Activated CD4-positive, CD25-positive, alpha-beta regulatory T cell treated with anti-CD3 and anti-CD28 coated beads, Interleukin-2, amount 50 U/mL, for 16 hours (primary cell): Measurements from ENCODE around the gene LRWD1.
A peak's percentile ranks its signal among the peaks of the same experiment; 100 is the strongest.
"Not testable (repeated sequence)": the region's sequence is repeated elsewhere in the genome, so short reads cannot be mapped to it uniquely, and the experiment has no call there.

ENCODE experiments used
- DNase-seq: peaks from one replicate; pipeline ENCODE4 v3.0.0-alpha.2; 2020; ENCODE audit warnings: low read depth, low spot score

LRWD1 gene

DNA sequence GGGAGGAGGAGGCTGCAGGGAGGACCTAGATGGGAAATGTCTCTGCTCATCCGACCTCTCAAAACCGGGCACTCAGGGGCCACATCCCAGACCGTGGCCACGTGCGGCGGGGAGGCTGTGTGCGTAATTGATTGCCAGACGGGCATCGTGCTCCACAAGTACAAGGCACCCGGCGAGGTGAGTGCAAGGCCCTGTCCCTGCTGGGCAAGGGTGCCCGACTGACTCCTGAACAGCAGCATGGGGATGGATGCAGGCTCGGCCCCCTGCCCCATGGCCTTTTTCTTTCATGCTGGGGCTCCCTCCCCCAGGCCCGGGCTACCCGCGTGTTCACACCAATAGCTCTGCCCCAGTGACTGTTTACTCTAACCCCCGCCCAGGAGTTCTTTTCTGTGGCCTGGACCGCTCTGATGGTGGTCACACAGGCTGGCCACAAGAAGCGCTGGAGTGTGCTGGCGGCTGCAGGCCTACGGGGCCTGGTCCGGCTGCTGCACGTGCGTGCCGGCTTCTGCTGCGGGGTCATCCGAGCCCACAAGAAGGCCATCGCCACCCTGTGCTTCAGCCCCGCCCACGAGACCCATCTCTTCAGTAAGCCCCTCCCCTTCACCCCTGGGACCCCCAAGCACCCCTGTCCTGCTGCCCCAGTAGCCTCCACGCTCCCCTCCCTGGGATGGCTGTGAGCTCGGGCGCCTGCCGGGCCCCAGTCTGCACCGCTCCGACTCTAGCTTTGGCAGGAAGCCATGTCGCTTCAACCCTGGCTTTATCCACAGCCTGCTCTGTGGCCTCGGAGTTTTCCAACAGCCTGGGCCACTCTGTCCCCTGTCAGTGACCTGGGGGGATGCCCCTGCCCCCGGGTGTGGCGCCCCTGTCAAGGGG lies 3.9 kb downstream of the LRWD1 start:
- no peak for DNase-seq

DNA sequence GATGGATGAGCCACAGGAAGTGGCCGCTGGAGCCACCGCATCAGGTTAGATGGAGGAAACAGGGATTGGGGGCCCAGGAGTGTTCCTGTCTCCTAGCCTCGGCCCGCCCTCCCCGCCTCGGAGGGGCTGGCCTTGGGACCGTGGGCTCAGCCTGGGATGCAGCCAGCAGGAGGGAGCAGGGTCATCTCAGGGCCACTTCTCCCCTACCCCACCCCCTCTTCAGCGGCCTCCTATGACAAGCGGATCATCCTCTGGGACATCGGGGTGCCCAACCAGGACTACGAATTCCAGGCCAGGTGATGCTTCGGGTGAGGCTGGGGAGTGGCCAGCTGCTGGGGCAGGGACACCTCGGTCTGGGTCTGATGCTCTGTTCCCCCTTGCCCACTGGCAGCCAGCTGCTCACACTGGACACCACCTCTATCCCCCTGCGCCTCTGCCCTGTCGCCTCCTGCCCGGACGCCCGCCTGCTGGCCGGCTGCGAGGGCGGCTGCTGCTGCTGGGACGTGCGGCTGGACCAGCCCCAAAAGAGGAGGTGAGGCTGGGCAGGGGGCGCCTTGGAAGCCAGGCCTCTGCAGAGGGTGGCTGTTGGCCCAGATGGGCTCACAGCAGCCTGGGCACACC lies 4.7 kb downstream of the LRWD1 start:
- DNase-seq: no peak

DNA sequence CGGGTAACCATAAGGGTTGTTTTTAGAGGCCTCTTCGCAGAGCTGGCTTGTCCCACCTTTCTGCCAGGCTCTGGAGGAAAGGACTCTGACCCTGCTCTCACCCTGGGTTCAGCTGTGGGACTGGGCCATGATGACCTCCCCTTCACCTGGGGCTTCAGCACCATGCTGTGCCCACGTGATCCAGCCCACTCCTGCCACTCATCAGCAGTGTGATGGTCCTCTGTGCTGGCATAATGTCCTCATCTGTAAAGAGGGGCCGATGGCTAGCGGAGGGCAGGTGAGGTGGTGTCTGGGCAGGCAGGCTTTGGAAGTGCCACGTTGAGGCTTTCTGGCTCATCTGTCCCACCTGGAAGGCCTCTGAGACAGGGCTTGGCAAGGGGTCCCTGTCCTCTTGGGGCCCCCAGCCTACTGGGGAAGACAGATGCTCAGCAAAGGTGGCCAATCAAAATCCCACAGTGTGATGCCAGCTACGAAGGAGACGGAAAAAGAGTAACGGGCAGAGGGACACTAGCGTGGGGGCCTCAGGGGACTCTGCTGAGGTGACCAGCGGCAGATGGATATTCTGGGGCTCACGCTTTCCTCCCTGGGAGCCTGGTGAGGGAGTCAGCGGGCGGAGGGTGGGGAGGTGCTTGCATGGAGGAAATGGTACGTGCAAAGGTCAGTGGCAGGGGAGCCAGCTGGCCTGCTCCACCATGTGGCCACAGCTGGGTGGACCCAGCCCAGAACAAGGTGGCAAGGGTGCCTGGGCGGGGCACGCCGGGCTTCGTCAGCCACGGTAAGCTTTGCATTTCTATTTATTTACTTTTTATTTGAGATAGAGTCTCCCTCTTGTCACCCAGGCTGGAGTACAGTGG lies 5.4 kb downstream of the LRWD1 start:
- no peak for DNase-seq

DNA sequence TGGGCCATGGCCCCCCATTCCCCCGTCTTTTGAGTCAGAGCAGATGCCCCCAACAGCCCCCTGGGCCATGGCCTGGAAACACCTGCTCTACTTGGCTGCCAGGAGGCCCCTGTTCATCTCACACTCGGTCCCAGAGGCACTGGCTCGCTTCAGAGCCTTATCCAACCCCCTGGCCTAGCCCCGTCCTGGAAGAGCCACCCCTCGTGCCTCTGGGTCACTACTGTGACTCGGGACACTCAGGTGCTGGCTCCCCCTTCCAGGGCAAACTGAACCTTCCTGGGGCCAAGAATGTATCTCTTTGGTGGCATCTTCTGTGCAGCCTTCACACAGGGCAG lies 7.0 kb downstream of the LRWD1 start:
- DNase-seq: no peak

DNA sequence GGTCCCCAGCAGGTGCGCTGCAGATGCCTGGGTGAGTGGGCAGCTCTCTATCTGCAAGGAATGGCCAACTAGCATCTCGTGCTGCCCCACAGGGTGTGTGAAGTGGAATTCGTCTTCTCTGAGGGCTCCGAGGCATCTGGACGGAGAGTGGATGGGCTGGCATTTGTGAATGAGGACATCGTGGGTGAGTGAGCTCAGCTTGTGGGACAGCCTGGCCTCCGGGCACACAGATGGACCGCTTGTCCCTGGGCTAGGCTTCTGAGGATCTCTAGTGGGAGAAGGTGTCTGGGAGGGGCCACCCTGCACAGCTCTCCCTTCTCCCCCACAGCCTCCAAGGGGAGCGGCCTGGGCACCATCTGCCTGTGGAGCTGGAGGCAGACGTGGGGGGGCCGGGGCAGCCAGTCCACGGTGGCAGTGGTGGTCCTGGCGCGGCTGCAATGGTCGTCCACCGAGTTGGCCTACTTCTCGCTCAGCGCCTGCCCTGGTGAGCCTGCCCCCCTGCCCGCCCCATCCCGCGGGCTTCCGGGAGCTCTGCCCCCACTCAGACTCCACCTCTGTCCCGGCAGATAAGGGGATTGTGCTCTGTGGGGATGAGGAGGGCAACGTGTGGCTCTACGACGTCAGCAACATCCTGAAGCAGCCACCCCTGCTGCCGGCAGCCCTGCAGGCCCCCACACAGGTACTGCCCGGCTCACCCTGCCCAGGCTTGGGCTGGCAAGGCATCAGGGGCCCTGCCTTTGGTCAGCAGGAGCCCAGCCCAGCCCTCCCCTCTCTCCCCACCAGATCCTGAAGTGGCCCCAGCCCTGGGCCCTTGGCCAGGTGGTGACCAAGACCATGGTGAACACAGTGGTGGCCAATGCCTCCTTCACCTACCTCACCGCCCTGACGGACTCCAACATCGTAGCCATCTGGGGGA lies 7.6 kb downstream of the LRWD1 start:
- DNase-seq: no peak

DNA sequence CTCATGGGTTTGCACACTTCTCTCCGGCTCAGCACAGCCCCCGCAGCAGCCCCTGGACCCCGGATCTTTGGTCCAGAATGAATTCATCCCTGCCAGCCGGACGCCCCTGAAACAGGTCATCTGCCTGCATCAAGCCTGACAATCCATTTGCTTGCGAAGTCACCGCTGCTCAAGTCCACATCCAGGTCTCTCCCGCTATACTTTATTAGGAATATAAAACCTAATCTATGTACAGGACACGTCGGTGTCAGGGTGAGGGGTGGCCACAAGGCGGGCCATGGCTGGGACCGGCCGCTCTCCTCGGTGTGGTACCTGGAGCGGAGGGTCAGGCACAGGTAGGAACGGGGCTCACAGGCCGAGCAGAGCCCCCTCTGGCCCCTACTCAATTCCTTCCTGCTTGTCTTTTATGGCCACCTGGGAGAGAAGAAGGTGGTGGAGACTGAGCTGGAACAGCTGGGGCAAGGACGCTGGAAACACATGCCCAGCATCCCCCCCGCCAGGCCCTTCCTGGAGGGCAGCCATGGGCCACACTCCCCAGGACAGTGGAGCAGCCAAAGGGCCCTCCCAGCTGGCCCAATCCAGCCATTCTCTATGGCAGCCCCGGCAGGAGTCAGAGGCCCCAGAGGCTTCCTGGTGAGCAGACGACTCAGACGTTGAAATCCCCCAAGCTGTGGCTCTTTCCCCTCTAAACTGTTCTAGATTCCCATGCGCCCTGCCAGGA lies 8.6 kb downstream of the LRWD1 start:
- DNase-seq: no peak

DNA sequence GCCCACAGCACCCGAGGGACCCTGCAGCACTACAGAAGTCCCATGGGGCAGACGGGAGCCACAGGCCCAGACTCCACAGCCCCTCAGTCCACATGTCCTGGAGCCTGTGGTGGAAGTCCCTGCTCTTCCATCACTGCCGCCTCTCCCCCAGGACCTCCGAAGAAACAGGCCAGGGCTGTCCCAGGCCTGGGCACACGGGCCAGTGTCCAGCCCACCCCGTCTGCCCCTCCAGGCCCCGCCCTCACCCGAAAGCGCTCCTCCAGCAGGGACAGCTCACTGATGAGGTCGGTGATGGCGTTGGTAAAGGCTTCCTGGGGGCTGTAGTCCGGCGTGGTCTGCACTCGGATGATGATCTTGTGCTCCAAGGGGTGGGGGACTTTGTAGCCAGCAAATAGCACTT lies 9.3 kb downstream of the LRWD1 start:
- DNase-seq: not testable (repeated sequence)

DNA sequence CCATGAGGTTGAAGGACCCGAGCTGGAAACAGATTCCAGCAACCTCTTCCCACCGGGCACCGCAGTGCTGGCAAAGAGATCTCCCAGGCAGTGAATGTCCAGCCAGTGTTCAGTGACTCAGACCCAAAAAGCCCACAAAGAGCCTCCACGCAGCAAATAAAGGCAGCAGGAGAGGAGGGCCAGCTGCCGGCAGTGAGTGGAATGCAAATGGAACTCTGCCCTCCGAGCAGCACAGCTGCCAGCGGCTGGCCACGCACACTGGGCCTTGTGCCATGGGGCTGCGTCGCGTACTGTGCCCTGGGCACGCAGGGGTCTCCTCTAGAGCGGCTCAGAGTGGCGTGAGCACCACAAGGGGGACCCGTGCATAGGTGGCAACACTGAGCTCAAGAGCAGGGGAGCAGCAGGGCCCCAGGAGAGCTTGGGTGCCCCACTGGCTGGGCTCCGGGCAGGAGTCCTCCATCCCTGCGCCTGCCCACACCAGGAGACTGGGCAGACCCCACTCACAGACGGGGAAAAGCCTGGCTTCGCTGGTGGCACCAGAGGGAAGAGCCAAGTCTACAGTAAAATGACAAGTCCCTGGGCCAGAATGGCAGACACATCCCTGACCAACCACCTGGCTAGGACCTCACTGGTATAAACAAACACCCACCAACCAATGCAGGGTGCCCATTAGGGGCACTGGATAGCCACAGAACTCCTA lies 10.1 kb downstream of the LRWD1 start:
- not testable (repeated sequence) for DNase-seq

DNA sequence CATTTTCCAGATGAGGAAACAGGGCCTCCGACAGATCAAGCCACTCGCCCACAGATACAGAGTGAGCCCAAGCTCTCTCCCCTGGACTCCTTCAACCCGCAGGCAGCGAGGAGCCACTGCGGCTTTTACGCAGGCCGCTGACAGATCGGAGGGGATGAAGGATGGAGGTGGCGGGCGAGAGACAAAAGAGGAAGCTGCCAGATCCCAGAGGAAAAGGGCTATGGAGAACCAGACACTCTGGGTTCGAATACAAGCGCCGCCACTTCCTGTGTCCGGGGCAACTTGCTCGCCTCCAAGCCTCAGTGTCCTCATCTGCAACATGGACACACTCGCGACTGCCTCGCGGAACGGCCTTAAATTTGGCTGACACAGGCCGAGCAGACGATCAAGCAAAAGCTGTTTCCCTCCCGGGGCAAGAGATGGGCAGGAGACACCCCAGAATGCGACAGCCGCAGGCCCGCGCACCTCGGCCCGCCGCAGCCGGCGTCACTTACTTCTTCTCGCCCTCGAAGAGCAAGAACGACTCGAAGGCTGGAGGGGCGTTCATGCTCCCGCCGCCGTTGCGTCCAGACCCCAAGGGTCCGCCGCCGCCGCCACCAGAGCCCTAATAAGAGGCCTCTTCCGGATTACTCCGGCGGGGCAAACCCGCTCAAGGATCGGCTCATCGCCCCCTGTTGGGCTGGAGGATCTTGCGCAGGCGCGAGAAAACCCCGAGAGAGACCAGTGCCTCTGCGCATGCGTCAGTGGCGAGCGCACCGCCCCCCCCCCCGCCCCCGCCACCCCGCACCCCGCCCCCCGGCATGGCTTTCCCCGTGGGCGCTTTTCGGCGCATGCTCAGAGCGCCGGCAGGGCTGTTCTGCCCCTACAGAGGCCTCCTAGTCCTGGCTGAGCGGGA lies 13.8 kb downstream of the LRWD1 start, which contains the start of gene POLR2J:
Gene POLR2J (minus strand): TSS at position 609 of the 895 bp plus-strand sequence. CDS start 62 bp downstream, at position 547.
- peak; percentile 86 for DNase-seq

DNA sequence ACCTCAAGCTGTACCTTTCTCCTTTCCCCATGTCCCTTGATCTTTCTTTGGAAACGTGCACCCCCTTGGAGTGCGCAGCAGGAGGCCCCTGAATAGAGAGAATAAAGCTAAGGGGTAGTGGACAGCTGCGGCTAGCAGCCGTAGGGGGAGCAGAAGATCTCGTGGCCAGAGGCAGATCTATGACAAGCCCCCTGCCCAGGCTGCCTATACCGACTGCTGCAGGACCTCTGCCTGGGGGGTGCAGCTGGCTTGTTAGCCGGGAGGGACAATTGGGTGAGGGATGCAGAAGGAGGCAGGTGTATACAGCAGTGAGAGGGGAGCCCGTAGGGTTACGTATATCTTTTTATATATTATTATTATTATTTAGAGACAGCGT lies 14.4 kb downstream of the LRWD1 start:
- DNase-seq: not testable (repeated sequence)

DNA sequence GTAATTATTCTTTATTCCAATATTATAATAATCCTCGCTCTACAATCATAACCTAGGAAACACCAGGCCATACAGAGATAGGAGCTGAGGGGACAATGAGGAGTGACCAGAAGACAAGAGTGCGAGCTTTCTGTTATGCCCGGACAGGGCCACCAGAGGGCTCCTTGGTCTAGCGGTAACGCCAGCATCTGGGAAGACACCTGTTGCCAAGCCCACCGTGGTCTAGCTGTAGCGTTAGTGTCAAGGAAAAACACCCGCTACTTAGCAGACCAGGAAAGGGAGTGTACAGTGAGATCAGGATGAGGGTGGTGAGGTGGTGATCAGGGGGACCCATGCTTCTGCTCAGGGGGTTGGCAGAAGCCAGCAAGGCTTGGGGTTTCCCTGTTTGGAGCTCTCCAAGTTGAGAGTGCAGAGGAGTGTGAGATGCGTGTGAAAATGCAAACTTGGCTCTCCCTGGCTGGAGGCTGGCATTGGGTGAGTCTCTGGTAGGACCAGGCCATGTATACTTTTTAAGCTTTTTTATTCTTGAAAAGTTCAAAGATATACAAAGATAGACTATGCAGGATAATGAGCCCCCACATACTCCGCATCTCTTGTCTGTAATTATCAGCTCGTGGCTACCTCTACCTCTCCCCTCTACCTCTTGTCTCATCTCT lies 15.3 kb downstream of the LRWD1 start:
- DNase-seq: not testable (repeated sequence)

DNA sequence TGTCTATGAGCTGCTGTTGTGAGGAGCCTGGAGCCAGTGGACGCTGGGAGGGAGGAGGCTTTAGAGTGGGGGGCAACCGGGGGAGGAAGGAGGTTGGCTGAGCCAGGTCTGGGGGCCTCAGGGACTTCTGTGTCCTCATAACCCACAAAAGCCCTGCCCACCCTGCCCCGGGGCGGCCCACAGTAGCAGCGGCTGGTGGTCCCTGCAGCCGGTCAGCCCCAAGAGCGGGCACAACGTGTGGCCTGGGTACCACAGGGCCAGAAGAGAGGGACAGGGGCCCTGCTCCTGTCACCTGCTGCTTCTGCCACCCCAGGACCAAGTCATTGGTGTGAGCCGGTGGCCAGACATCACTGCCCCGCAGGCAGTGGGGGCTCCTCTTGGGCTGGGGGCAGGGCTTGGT lies 17.2 kb downstream of the LRWD1 start:
- DNase-seq: not testable (repeated sequence)

DNA sequence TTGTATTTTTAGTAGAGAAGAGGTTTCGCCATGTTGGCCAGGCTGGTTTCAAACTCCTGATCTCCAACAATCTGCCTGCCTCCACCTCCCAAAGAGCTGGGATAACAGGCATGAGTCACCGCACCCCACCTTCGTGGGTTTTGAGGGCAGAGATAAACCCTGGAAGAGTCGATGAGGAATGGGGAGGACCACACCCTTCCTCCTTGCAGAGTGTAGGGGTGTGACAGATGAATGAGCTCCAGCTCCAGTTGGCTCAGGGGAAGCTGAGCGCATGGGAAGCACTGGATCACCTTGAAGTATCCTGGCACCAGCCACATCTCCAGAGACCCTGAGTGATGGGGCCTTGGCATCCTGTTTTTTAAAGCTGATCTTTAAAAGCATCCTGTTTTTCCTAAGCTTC lies 19.5 kb downstream of the LRWD1 start:
- not testable (repeated sequence) for DNase-seq

DNA sequence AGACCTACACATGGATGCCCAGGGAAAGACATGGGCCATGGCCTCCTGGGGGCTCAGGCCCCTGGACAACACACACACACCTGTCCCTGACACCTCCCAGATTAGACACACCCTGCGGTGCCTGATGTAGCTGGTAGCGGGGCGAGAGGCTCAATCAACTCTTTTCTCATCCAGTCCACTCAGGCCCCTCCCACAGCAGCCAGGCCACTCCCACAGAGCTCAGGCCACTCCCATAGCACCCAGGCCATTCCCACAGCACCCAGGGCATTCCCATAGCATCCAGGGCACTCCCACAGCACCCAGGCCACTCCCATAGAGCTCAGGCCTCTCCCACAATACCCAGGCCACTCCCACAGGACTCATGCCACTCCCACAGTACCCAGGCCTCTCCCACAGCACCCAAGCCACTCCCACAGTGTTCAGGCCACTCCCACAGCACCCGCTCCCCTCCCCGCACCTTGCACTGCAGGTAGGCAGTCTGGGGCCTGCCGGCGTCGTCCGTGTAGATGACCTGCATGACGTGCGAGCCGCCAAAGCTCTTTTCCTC lies 25.8 kb downstream of the LRWD1 start:
- DNase-seq: not testable (repeated sequence)

DNA sequence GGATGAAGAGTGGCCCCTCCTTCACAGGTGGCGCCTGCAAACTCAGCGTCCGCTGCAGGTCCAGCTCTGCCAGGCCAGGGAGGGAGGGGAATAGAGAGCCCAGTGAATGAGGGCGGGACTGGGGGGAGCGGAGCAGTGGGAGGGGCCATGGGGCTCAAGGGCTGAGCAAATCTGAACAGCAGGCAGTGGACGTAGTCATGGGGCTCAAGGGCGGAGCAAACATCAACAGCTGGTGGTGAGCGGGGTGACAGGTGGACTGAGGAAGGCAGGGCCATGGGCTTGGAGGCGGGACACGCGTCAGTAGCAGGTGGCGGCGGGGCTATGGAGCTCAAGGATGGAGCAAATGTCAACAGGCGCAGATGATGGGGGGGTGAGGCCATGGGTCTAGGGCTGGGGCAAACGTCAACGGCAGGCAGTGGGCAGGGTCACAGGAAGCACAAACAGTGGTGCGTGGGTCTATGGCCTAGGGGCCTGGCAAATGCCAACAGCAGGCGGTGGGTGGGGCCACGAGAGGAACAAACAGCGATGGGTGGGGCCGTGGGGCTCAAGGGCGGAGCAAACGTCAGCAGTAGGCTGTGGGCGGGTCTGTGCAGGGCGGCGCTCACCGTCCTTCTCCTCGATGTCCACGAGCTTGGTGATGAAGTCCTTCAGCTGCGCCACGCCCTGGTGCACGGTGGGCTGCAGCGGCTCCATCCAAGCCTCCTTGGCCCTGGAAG lies 28.6 kb downstream of the LRWD1 start:
- DNase-seq: not testable (repeated sequence)

DNA sequence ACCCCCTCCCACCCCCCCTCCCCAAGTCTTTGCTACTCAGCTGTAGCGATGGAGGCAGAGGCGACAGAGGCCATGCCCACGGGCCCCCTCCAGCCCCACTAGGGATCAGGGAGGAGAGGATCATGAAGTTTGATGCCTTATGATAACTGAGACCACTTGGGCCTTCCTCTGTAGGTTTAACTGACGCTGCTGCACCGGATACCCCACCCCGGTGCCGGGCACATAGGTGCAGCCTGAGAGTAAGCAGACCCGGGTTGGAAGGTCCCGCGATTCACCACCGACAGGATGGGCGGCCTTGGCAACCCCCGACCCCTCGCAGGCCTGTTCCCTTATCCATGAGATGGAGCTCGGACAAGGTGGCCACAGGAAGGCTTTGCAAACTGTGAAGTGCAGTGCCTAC lies 29.2 kb downstream of the LRWD1 start:
- not testable (repeated sequence) for DNase-seq

DNA sequence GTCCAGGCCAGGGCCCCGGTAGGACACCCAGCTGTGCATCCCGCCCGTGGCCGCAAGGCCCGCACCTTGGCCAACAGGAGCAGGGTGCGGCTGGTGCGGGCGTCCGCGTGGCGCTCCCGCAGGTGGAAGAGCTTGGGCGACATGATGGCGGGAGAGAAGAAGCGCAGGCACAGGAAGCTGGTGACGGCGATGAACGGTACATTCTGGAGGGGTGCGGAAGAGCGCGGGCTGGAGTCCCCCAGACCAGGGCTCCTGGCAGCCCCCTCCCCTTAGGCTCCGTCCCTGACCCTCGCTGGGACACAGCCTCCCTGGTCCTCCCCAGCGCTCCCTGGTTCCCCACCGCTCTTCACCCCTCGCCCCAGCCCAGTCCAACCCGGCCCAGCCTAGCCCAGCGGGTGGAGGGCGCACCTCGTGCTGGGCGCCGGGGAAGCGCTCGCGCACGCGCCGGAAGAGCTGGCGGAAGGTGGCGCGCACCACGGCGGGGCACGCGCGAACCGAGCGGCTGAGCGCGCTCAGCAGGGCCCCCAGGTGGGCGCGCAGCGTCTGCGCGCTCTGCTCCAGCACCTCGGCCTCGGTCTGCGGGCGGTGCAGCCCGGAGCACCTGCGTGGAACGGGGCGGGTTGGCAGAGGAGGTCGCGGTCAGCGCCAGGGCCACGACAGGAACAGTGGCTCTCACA lies 29.8 kb downstream of the LRWD1 start:
- DNase-seq: not testable (repeated sequence)
